ENCODE measurements around the gene S100A4.
"Not testable (repeated sequence)": the region's sequence is repeated elsewhere in the genome, so short reads cannot be mapped to it uniquely, and the experiment has no call there.

S100A4 gene
- total RNA-seq, result 107 to 132 reads per million in 2 donors

DNA sequence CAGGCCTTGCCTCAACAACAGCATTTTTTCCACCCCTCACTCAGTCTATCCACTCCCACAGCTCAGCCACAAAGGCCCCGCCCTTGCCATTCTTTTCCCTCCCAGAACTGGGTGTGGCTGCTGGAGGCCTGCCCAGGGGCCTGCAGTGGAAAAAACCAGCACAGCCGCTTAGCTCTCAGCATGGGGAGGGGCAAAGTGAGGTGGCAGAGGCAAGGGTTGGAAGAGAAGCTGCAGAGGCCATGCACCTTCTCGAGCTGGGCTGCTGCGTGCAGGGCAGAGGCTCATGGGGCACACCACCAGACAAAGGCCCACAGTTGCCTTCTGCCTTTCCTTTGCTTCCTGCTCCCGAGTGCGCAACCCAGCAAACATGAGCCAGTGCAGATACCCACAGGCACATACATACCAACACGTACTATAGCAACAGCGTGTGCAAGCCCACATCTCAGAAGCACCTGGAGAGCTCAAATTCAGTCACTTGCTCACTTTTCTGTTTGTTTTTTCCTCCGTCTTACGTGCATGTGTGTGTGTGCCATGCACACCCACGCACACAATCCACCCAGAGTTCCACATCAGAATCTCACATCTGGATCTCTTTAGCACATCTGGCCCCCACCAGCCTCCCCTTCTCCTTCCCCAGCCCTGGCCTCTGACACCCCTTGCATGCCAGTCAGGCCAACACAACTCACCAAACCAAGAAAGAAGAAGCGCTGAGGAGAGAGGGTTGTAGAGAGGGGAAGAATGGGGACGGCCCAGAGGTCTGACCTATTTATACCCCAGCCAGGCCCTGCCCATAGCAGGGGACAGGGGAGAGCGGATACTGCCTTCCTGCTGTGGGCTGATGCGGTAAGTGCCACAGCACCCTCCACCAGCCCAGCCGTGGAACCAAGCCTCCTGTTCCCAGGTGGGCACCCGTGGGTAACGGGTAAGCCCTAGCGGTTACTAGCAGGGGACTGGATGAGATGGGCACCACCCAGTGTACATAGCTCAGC, at the start of gene S100A4:
Gene S100A4, minus strand, starts transcription at position 740 of the 989 bp plus-strand sequence. CDS start 1,012 bp downstream, outside the sequence.
- no peak for DNase-seq

DNA sequence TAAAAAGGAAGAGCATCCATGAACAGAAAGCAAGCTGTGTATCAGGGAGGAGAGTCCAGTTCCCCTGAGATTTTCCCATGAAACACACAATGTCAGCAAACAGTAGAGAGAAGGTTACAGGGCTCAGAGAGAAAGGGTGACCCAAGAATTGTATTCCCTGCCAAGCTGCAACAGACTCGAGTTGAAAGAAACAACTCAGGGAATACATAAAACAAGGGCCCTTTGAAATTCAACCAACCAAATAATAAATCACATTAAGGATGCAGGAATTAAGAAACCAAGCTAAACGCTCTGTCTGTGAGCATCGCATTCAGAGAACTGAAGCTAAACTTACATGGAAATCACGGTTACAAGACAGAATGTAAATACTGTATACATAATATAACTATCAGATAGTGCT, 47.1 kb upstream of the S100A4 start:
- no peak for DNase-seq

DNA sequence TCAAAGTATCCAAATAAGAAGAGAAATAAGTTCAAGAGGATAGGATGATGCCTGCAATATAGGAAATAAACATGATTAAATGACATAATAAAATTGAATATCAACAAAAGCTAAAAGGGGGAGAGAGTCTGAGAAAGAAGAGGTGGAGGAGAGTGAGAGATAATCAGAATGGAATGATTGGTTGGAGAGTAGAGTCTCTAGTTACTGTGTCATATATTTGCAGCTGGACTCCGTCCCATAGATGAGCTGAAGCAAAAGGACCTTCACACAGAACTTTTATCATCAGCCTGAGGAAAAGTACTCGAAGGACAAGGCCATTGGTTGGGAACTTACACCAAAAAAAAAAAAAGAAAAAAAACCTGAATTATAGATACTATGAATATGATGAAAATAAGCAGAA, 42.9 kb upstream of the S100A4 start:
- DNase-seq, result no peak

DNA sequence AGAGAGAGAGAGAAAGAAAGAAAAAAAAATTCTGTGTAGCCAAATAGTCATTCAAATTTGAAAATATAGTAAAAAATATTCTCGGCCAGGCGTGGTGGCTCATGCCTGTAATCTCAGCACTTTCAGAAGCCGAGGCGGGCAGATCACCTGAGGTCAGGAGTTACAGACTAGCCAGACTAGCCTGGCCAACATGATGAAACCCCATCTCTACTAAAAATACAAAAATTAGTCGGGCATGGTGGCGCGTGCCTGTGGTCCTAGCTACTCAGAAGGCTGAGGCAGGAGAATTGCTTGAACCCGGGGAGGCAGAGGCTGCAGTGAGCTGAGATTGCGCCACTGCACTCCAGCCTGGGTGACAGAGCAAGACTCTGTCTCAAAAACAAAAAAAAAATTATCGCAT, 42.4 kb upstream of the S100A4 start:
- DNase-seq, result not testable (repeated sequence)

DNA sequence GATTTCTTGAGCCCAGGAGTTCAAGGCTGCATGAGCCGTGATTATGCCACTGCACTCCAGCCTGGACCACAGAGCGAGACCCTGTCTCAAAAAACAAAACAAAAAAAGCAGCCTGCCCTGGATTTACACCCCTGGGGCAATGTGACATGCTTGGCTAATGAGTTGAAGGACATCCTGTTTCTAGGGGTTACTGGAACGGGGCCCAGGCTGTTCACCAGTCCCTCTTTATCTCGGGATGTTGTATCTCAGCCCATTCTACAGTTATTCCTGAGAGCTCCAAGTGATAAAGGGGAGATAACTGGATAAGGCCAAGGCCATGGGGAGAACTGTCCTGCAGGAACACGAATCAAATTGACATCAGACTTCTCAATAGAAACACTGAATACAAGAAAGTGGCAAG, 41.7 kb upstream of the S100A4 start:
- DNase-seq, result no peak

DNA sequence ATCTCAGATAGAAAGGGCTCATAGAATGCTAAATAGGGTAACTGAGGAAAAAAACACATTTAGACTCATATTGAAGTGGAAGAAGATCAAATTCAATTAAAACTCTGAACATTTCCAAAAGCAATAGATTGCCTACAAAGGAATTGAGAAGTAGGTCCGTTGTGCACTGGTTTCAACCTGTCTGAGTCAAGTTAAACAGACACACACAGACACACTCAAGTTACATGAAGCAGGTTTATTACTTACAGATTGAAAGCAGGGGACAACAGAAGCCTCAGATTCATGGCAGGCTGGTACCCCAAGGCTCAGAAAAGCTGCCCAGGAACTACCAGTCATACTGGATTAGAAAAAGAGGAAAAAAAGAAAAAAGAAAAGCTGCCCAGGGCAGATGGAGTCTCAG, 40.7 kb upstream of the S100A4 start:
- DNase-seq, result no peak

DNA sequence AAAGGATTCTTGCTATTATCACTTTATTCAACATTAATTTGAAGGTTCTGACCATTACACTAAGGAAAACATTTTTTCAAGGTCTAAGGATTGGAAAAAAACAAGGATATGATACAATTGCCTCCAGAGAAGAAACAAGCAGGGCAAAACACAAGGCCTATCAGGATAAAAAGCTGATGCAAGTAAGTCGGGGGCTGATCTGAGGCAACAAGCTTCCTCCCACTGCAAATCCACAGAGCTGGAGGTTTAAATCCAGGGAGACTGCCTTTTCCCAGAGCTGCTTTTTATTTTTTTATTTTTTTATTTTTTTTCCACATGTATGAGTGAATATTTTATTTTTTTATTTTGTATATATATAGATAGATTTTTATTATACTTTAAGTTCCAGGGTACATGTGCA, 39.4 kb upstream of the S100A4 start:
- no peak for DNase-seq

DNA sequence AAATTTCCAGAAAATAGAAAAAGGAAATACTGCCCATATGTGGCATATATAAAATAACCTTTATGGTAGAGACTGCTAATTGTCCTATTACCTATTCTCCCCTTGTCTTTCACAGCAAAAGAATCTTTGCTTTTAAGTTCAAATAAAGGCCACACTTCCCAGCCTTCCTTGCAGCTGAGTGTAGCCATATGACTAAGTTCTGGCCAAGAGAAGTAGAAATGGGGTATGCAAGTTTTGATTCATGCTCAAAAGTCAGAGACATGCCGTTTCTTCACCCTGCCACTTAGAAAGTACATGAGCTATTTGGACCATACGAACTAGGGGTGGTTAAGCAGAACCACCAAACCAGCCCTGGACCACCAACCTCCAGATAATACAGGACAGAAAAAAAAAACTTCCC, 38.4 kb upstream of the S100A4 start:
- no peak for DNase-seq

DNA sequence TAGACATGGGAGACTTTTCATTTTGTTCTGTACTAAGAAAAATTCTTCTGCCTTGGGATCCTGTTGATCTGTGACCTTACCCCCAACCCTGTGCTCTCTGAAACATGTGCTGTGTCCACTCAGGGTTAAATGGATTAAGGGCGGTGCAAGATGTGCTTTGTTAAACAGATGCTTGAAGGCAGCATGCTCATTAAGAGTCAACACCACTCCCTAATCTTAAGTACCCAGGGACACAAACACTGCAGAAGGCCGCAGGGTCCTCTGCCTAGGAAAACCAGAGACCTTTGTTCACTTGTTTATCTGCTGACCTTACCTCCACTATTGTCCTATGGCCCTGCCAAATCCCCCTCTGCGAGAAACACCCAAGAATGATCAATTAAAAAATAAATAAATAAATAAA, 37.9 kb upstream of the S100A4 start:
- not testable (repeated sequence) for DNase-seq

DNA sequence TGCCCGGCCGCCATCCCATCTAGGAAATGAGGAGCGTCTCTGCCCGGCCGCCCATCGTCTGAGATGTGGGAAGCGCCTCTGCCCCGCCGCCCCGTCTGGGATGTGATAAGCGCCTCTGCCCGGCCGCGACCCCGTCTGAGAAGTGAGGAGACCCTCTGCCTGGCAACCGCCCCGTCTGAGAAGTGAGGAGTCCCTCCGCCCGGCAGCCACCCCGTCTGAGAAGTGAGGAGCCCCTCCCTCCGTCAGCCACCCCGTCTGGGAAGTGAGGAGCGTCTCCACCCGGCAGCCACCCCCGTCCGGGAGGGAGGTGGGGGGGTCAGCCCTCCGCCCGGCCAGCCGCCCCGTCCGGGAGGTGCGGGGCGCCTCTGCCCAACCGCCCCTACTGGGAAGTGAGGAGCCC, 37.2 kb upstream of the S100A4 start:
- DNase-seq, result not testable (repeated sequence)

DNA sequence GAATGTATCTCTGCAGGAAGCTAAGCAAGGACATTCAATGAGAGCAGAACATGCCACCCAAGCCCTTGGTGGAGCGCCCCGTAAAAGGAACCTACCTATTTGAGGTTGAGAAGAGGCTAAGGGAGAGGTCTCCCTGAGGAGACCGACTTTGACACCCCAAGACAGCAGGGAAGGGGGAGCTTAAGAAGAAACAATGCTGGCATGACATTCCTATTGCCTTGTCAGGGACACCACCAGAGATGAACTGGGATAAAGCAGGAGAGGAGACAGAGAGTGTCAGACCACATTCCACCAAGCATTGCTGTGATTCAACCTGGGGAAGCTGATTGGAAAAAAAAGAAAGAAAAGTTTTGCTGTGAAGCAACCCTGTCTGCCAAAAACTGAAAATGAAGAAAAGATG, 33.3 kb upstream of the S100A4 start:
- DNase-seq, result no peak

DNA sequence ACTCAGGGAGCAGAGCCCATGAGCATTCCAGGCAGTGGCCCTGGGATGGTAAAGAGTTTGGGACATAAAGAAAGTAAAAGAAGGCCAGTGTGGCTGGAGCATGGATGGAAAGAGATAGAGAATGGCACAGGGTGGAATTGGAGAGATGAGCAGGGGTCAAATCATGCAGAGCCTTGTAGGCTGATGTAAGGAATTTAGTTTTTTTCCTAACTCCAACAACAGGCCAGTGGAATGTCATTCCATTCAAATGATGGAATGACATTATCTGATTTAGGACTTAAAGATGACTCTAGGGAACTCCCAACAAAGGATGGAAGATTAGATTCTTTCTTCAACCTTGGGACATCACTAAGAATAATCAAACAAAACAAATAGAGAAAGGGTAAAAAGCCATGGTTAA, 32.9 kb upstream of the S100A4 start:
- DNase-seq, result no peak

DNA sequence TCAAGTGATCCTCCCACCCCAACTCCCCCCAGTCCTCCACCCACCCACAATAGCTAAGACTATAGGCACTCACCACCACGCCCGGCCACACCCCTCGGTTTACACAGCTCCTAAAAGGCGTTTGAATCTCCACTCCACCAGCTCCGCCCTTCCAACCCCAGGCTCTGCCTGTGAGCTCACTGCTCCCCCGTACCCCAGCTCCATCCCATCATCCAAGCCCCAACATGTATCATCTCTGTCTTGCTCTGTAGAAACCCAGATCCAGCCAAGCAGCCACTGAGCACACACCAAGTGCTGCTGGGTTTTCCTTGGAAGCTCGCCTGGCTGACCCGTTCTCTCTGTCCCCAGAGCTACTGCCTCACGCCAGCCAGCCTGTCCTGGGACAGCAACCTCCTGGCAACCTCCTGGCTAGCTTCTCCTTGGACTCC, 32.0 kb upstream of the S100A4 start:
- DNase-seq, result no peak

DNA sequence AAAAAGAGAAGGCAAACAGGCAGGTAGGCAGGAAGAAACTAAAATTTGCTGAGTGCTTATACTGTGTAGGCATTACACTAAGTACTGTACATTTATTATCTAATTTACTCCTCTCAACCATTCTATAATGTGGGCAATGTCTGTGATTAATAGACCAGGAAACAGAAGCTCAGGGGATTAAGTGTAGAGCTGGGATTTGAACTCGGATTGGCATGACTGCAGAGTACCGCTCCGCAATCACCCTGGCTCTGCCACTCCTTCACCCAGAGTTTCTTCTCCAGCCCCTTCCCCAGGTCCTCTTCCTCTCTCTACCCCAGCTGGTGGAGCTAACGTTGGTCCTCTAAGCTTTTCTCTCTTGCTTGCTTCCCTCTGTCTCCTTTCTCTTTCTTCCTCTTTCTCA, 31.5 kb upstream of the S100A4 start:
- no peak for DNase-seq

DNA sequence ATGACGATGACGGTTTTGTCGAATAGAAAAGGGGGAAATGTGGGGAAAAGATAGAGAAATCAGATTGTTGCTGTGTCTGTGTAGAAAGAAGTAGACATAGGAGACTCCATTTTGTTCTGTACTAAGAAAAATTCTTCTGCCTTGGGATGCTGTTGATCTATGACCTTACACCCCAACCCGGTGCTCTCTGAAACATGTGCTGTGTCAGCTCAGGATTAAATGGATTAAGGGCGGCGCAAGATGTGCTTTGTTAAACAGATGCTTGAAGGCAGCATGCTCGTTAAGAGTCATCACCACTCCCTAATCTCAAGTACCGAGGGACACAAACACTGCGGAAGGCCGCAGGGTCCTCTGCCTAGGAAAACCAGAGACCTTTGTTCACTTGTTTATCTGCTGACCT, 29.9 kb upstream of the S100A4 start:
- DNase-seq, result not testable (repeated sequence)

DNA sequence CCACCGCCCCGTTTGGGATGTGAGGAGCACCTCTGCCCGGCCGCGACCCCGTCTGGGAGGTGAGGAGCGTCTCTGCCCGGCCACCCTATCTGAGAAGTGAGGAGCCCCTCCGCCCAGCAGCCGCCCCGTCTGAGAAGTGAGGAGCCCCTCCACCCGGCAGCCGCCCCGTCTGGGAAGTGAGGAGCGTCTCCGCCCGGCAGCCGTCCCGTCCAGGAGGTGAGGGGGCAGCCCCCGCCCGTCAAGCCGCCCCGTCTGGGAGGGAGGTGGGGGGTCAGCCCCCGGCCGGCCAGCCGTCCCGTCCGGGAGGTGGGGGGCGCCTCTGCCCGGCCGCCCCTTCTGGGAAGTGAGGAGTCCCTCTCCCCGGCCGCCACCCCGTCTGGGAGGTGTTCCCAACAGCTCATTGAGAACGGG, 29.5 kb upstream of the S100A4 start:
- DNase-seq, result not testable (repeated sequence)

DNA sequence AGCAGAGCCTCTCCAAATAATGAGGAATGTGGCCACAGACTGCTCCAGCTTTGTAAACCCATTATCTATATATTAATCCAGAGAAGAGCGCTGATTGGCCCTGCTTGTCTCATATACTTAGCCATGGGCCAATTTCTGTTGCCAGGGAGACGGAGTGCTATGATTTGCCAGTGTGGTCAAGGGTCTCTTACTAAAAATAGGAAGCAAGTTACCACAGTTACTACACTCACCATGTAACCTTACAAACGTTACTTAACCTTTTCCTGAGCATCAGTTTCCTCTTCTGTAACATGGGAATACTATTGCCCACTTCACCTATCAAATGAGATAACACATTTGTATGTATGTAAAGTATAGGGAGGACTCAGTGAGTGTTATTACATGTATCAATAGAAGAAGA, 27.7 kb upstream of the S100A4 start:
- DNase-seq, result no peak

DNA sequence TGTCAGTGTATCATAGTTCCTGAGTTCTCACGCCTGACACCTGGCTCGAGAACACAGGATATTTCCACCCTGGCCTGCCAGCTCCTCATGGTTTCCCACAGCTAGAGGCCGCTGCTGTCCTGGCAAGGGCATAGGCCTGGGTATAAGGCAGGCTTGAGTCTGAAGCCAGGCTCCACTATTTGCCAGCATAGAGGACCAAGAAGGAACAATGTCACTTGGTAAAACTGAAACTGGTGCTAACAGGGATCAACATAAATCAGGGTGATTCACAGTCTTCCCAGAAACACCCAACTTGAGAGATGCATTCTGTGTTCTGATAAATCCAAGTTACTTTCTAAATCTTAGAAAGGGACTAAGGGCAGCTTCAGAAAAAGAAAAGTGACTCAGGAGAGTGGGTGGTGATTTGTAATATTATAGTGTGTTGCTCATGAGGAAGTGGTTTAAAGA, 27.0 kb upstream of the S100A4 start:
- DNase-seq, result no peak

DNA sequence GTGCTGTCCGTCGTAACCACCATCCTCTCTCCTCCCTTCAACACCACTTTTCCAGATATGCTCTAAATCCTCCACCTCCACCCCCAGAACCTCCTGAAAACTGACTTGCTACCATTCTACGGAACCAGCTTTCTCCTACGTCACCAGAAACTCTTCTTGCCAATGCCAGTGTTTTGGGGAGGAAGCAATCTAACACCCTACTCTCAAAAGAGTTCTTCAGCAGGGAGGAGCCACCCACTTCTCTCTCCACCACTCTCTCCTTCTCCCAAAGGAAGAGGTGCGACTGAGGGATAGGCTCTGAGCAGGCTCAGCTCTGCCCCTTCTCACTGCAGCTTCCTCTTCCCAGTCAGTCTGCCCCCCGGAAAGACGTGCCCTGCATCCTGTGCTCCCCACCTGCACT, 26.1 kb upstream of the S100A4 start:
- no peak for DNase-seq

DNA sequence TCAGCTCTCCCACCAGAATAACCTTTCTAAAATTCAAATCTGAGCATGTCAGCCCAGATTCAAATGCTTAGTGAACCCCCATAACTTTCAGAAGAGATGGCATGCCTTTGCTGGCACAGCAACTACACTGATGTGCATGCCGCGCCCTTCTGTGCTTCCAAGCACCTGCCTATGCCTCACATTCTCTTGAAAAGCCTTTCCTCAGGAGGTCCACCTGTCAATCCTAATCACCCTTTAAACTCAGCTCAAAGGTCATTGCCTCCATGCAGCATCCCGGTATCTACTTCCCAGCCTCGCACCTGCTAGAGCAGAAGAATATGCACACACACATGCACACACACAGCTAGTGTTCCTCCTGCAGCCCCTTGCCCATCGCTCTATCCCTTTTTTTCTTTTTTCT, 25.3 kb upstream of the S100A4 start:
- no peak for DNase-seq

DNA sequence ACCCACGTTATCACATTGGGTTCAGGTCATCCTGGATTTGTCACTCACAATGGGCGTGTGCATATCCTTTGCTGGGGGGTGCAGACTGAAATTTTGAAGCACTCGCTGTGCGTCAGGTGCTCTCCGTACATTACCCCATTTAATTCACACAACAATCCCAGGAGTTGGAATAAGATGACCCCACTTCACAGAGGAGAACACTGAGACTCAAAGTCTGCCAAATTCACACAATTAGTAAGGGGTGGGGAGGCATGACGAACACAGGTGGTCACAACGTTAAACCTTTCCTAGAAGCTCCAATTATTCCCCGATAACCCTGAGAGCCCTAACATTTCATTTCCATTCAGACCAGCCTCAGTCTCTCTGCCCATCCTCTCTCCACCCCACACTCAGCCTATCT, 23.9 kb upstream of the S100A4 start:
- DNase-seq, result no peak

DNA sequence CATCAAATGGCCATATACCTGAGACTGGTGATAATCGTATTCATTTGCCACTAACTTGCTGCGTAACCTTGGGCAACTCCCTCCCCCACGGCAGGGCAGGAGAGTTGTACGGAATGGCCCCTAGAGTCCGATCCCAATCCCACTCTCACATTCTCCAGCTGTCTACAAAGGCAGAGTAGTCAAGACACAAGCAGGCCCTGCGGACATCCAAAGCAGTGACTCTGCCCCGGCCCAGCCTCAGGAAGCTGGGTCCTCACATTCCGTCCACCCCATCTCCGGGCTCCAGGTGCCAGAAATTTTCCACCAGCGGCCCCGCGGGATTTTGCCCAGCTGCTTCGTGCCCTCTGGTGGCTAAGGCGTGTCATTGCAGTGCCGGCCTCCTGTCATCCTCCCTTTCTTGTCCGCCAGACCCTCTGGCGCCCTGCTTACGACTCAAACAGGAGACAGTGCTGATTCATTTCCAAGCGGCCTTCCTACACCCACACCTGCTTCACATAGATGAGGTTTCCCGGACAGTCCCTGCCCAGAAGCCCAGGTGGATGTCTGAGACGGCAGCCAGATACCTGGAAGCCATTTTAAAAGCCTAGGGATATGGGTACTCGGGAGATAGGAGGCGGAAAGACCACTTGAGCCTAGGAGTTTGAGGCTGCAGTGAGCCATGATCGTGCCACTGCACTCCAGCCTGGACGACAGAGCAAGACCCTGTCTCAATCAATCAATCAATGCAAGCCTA, 22.9 kb upstream of the S100A4 start:
- peak; percentile 23 for DNase-seq

DNA sequence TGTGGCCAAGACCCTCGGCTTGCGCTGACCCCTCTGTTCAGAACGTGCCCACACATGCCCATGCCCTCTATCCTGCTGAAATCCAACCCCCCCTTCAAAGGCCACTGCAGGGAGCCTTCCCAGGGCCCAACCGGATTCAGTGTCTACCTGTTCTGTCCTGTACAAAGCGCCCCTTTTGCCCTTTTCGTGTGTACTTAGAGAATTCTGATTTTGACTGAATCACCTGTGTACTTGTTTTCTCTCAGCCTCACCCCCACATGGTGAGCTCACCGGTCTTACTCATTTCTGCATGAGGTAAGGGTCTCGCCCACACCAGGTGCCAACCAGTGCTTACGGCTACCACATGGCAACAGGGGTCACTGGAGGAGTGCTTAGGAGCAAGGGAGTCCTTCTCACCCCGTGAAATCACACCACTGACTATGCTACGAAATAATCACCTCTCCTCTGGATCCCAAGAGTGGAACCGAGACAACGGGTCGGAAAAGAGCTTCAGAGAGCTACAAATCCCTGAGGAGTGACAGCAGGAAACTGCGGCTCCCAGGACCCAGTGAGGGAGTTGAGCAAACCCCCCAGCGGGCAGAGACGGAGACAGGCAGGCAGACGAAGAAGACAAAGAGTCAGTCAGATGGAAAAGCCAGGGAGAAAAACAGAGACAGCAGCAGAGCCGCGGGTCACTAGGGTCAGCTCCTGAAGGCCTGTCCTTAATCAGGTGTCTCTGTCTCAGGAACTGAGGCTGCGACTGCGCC, 22.2 kb upstream of the S100A4 start:
- no peak for DNase-seq
